Ovary (tissue), 3 donors: Measurements from ENCODE around the gene DCTD.

Experiments used
- CTCF ChIP-seq, 3 donors: fragments of 450-650 bp in 2 of 3; fragments of 200-600 bp in 1 of 3; IDR thresholded peaks; one replicate each; pipeline versions ENCODE4 v1.5.1 to v1.8.0; 2016 to 2022; ENCODE audit warnings: antibody characterized with exemption in 3 of 3, mild to moderate bottlenecking in 1 of 3
- EP300 ChIP-seq: sonication (generic); formaldehyde crosslinking; IDR thresholded peaks from one replicate; pipeline ENCODE4 v1.6.1; 2017; ENCODE audit warnings: antibody characterized with exemption
- POLR2A ChIP-seq: fragments of 450-650 bp; IDR thresholded peaks from one replicate; pipeline ENCODE4 v1.6.1; 2017; ENCODE audit warnings: antibody characterized with exemption, mild to moderate bottlenecking, moderate library complexity
- donor health status: DM: no; HTN: no; CAD: no.

- TF ChIP-seq CTCF (IDR thresholded peaks at IDR 0.05) (no peak), POLR2A (no peak), EP300 (no peak)
Observed at GRCh38 chr4:182896421-182896820, 20.8 kb downstream of the DCTD start.
